ENCODE measurements around the gene ZNF593. TPM values are rescaled to one million over a fixed set of nuclear protein-coding genes. Genes with fewer than 3 reads are reported as not detected.

The ZNF593 gene
- polyA plus RNA-seq, 1 of the 3 experiments (the other 2 are of a cell fraction) = 64.8 TPM

DNA sequence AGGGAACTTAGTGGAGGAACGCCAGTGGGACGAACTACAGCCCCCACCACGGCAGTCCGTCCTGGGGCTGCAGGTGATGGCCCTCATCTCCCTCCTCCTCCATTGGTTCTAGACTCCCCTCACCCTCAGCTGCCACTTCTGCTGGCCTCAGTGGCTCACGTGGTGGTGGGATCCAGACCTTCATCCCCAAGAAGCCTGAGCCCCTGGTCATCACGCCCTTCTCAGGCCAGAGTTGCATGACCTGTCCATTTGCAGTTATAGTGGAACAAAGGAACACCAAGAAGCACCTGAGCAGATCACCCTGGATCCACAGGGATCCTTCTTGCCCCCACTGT lies 23.8 kb upstream of the ZNF593 start (continued):
- TF ChIP-seq, protein P1, sequence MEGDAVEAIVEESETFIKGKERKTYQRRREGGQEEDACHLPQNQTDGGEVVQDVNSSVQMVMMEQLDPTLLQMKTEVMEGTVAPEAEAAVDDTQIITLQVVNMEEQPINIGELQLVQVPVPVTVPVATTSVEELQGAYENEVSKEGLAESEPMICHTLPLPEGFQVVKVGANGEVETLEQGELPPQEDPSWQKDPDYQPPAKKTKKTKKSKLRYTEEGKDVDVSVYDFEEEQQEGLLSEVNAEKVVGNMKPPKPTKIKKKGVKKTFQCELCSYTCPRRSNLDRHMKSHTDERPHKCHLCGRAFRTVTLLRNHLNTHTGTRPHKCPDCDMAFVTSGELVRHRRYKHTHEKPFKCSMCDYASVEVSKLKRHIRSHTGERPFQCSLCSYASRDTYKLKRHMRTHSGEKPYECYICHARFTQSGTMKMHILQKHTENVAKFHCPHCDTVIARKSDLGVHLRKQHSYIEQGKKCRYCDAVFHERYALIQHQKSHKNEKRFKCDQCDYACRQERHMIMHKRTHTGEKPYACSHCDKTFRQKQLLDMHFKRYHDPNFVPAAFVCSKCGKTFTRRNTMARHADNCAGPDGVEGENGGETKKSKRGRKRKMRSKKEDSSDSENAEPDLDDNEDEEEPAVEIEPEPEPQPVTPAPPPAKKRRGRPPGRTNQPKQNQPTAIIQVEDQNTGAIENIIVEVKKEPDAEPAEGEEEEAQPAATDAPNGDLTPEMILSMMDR (IDR thresholded peaks at IDR 0.05) = no peak

DNA sequence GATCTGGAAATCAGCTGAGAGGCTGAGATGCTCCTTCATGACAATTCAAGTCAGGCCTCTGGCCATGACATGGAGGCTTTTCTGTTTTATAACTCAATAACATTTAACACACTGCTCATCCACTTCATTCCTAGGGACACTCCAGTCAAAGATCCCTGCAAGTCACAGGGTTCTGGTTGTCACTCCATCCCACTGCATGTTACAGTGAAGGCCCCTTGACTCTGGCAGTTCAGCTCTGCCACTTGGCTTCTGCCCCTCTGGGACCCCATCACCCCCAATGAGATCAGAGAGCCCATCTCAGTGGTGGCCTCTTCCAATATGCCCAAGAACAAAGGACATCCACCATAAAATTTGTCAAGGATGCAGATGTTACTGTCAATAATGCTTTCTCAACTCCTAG lies 20.8 kb upstream of the ZNF593 start:
- CTCF ChIA-PET = interaction anchor here (1.4 to 9.3 kb wide), 2 partner anchors 11 to 44 kb away, joined by 4 to 131 read pairs; partner anchors contain the start of gene FAM110D
- DNase-seq = no peak
- POLR2A ChIA-PET = no interaction called here

DNA sequence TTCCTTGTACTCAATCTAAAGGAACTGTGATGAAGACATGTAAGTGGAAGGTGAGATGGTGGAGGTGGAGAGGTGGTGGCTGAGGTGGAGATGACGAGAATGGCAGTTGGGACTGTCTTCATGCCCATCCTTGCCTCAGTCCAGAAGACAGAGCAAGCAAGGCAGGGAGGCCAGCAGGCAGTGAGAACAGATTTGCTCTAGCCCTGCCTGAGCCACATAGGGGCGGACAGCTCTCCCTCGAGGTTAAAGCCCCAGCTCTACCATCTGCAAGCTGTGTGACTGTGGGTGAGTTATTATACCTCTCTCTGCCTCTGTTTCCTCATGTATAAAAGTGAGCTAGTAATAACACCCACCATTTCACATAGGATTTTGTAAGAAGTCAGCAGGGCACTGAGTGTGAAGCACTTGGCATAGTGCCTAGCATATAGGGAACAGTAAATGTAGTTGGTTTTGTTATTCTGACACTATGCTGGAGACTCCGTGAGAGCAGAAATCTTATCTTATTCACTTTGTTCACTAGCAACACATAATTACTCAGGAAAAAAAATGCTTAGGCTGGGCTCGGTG lies 15.7 kb upstream of the ZNF593 start:
- H2AFZ ChIP-seq (ENCODE audit: low read depth) = no peak overlapping the region
- 78% methylated on average over 5 of the region's 5 CpGs for WGBS (ENCODE audit: low lambda C conversion rate)
- H3K79me2 ChIP-seq (ENCODE audit: insufficient read depth) = no peaks in the 10 kb centered on the region
- POLR2A ChIA-PET = no interaction called here
- no peak for DNase-seq
- no peaks in the 10 kb centered on the region for H3K9me3 ChIP-seq
- no peaks in the 10 kb centered on the region for H3K36me3 ChIP-seq (replicated peaks in 1 of 2; ENCODE audit: control insufficient read depth in 1 of 2, insufficient read depth in 2 of 2, low read length in 1 of 2)
- H3K4me2 ChIP-seq = no peak overlapping the region
- no peaks in the 10 kb centered on the region for H3F3A ChIP-seq (replicated peaks; ENCODE audit: insufficient read depth)
- no peak overlapping the region for H3K9ac ChIP-seq
- peaks cover 11% of the 10 kb centered on the region; the same call in 1 of the 2 replicates for H3K27me3 ChIP-seq (ENCODE audit: insufficient read depth)
- peaks cover 6 to 23% of the 10 kb centered on the region in 2 experiments; a peak in 1 of 4 replicates for H3K4me1 ChIP-seq (ENCODE audit: control insufficient read depth in 1 of 2, insufficient read depth in 2 of 2, low read depth in 1 of 2, low read length in 1 of 2)
- H3K9me2 ChIP-seq = no peaks in the 10 kb centered on the region
- no peaks in the 10 kb centered on the region for H4K20me1 ChIP-seq (ENCODE audit: insufficient read depth)
- no peak overlapping the region for H3K27ac ChIP-seq (ENCODE audit: low read depth in 2 of 2, low read length in 1 of 2)
- no peak overlapping the region for H3K4me3 ChIP-seq (ENCODE audit: low read depth in 2 of 2, low read length in 1 of 2)
- CTCF ChIA-PET = interaction anchor here (1.0 to 13.7 kb wide), 4 partner anchors 7 to 118 kb away, joined by 3 to 131 read pairs (median 12); partner anchors contain the start of gene ZNF593
- TF ChIP-seq, protein P2, sequence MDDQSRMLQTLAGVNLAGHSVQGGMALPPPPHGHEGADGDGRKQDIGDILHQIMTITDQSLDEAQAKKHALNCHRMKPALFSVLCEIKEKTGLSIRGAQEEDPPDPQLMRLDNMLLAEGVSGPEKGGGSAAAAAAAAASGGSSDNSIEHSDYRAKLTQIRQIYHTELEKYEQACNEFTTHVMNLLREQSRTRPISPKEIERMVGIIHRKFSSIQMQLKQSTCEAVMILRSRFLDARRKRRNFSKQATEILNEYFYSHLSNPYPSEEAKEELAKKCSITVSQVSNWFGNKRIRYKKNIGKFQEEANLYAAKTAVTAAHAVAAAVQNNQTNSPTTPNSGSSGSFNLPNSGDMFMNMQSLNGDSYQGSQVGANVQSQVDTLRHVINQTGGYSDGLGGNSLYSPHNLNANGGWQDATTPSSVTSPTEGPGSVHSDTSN (IDR thresholded peaks at IDR 0.05) = no peak
- no peak for TF ChIP-seq EZH2phosphoT487 (IDR thresholded peaks at IDR 0.05; ENCODE audit: borderline replicate concordance, low read depth)
- TF ChIP-seq TCF12 (IDR thresholded peaks at IDR 0.05) = no peak
- no peak for TF ChIP-seq SMC3 (IDR thresholded peaks at IDR 0.05; ENCODE audit: low read depth, low read length)
- no peak for TF ChIP-seq RFX5 (IDR thresholded peaks at IDR 0.05; ENCODE audit: low read length)
- no peak for TF ChIP-seq TEAD4 (IDR thresholded peaks at IDR 0.05; ENCODE audit: borderline replicate concordance, insufficient read depth)
- no peak for TF ChIP-seq GATA2 (CRISPR knock-in tag; IDR thresholded peaks at IDR 0.05)
- no peak for TF ChIP-seq EP300 (IDR thresholded peaks at IDR 0.05; ENCODE audit: borderline replicate concordance in 1 of 2, low read depth in 1 of 2, low read length in 1 of 2)
- TF ChIP-seq, protein P3, sequence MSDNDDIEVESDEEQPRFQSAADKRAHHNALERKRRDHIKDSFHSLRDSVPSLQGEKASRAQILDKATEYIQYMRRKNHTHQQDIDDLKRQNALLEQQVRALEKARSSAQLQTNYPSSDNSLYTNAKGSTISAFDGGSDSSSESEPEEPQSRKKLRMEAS (IDR thresholded peaks at IDR 0.05; ENCODE audit: low read depth) = no peak
- TF ChIP-seq TAF1 (IDR thresholded peaks at IDR 0.05; ENCODE audit: borderline replicate concordance, low read depth, low read length) = no peak
- no peak for TF ChIP-seq NRF1 (IDR thresholded peaks at IDR 0.05; ENCODE audit: low read depth, low read length)
- no peak for TF ChIP-seq YY1 (IDR thresholded peaks at IDR 0.05; ENCODE audit: low read depth)
- no peak for TF ChIP-seq MXI1 (IDR thresholded peaks at IDR 0.05; ENCODE audit: low read depth, low read length)
- TF ChIP-seq POLR2AphosphoS5 (IDR thresholded peaks at IDR 0.05; ENCODE audit: low read depth, low read length) = no peak
- TF ChIP-seq, protein P4, sequence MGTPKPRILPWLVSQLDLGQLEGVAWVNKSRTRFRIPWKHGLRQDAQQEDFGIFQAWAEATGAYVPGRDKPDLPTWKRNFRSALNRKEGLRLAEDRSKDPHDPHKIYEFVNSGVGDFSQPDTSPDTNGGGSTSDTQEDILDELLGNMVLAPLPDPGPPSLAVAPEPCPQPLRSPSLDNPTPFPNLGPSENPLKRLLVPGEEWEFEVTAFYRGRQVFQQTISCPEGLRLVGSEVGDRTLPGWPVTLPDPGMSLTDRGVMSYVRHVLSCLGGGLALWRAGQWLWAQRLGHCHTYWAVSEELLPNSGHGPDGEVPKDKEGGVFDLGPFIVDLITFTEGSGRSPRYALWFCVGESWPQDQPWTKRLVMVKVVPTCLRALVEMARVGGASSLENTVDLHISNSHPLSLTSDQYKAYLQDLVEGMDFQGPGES (IDR thresholded peaks at IDR 0.05; ENCODE audit: low read depth, low read length) = no peak
- no peak for TF ChIP-seq ELF1 (IDR thresholded peaks at IDR 0.05)

More for the DNA sequence above, 20.8 kb upstream of the ZNF593 start:
- Histone ChIP-seq H3K4me1 (ENCODE audit: control insufficient read depth in 1 of 2, insufficient read depth in 2 of 2, low read depth in 1 of 2, low read length in 1 of 2) (no peaks in the 10 kb centered on the region), H3K27ac (ENCODE audit: low read depth in 2 of 2, low read length in 1 of 2) (no peak overlapping the region), H3F3A (replicated peaks; ENCODE audit: insufficient read depth) (no peaks in the 10 kb centered on the region), H3K9me3 (no peaks in the 10 kb centered on the region), H3K36me3 (replicated peaks in 1 of 2; ENCODE audit: control insufficient read depth in 1 of 2, insufficient read depth in 2 of 2, low read length in 1 of 2) (no peaks in the 10 kb centered on the region), H3K79me2 (ENCODE audit: insufficient read depth) (no peaks in the 10 kb centered on the region), H3K9me2 (no peaks in the 10 kb centered on the region), H3K27me3 (ENCODE audit: insufficient read depth) (peaks cover 14% of the 10 kb centered on the region; the same call in 1 of the 2 replicates), H2AFZ (ENCODE audit: low read depth) (no peak overlapping the region), H3K4me3 (ENCODE audit: low read depth in 2 of 2, low read length in 1 of 2) (no peak overlapping the region), H4K20me1 (ENCODE audit: insufficient read depth) (no peaks in the 10 kb centered on the region), H3K4me2 (no peak overlapping the region), H3K9ac (no peak overlapping the region)
- TF ChIP-seq TCF12 (IDR thresholded peaks at IDR 0.05) (no peak), CHD2 (IDR thresholded peaks at IDR 0.05; ENCODE audit: low read length, partially characterized antibody) (no peak), RAD21 (IDR thresholded peaks at IDR 0.05; ENCODE audit: low read length) (no peak), FOXJ3 (CRISPR knock-in tag; IDR thresholded peaks at IDR 0.05) (no peak)
- TF ChIP-seq, protein P1 (IDR thresholded peaks at IDR 0.05) = no peak

All from SK-N-SH (cell line).